ENCODE measurements around the gene RANBP1. TPM values are rescaled to one million over a fixed set of nuclear protein-coding genes. Genes with fewer than 3 reads are reported as not detected.

The RANBP1 gene
- polyA plus RNA-seq, 2 of the 4 experiments (the other 2 are of a cell fraction), result 239 to 338 TPM

- ATAC-seq (no peak), DNase-seq (ENCODE audit: low read depth in 1 of 2, low spot score in 1 of 2) (no peak), FAIRE-seq (no peak)
- no peak overlapping the region for H3K4me3 ChIP-seq
- H3K27ac ChIP-seq, result no peak overlapping the region
- 45% methylated on average over 1 of the region's 7 CpGs for WGBS (ENCODE audit: missing lambda C conversion rate)
- ChIA-PET POLR2A (no interaction called here), CTCF (interaction anchor here (1.4 to 2.4 kb wide), 4 partner anchors 10 to 145 kb away, joined by 4 to 11 read pairs (median 8); no protein-coding TSS in a partner anchor)
- TF ChIP-seq CEBPB (IDR thresholded peaks at IDR 0.05) (no peak), JUN (IDR thresholded peaks at IDR 0.05) (no peak), GATA3 (IDR thresholded peaks at IDR 0.05; ENCODE audit: borderline replicate concordance) (no peak), EHMT2 (IDR thresholded peaks at IDR 0.05; ENCODE audit: low read depth) (no peak)
- TF ChIP-seq, protein P1, sequence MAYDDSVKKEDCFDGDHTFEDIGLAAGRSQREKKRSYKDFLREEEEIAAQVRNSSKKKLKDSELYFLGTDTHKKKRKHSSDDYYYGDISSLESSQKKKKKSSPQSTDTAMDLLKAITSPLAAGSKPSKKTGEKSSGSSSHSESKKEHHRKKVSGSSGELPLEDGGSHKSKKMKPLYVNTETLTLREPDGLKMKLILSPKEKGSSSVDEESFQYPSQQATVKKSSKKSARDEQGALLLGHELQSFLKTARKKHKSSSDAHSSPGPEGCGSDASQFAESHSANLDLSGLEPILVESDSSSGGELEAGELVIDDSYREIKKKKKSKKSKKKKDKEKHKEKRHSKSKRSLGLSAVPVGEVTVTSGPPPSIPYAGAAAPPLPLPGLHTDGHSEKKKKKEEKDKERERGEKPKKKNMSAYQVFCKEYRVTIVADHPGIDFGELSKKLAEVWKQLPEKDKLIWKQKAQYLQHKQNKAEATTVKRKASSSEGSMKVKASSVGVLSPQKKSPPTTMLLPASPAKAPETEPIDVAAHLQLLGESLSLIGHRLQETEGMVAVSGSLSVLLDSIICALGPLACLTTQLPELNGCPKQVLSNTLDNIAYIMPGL (CRISPR knock-in tag; IDR thresholded peaks at IDR 0.05; ENCODE audit: borderline replicate concordance), result no peak
- TF ChIP-seq, protein P2, sequence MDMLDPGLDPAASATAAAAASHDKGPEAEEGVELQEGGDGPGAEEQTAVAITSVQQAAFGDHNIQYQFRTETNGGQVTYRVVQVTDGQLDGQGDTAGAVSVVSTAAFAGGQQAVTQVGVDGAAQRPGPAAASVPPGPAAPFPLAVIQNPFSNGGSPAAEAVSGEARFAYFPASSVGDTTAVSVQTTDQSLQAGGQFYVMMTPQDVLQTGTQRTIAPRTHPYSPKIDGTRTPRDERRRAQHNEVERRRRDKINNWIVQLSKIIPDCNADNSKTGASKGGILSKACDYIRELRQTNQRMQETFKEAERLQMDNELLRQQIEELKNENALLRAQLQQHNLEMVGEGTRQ (IDR thresholded peaks at IDR 0.05), result no peak
- H3K9me3 ChIP-seq, result no peaks in the 10 kb centered on the region
- peaks cover 8% of the 10 kb centered on the region; the same call in 1 of the 3 replicates for H3K4me1 ChIP-seq
- H3K4me2 ChIP-seq, result no peak overlapping the region
Observed at GRCh38 chr22:20111689-20112622, 3.9 kb upstream of the RANBP1 start.

DNA sequence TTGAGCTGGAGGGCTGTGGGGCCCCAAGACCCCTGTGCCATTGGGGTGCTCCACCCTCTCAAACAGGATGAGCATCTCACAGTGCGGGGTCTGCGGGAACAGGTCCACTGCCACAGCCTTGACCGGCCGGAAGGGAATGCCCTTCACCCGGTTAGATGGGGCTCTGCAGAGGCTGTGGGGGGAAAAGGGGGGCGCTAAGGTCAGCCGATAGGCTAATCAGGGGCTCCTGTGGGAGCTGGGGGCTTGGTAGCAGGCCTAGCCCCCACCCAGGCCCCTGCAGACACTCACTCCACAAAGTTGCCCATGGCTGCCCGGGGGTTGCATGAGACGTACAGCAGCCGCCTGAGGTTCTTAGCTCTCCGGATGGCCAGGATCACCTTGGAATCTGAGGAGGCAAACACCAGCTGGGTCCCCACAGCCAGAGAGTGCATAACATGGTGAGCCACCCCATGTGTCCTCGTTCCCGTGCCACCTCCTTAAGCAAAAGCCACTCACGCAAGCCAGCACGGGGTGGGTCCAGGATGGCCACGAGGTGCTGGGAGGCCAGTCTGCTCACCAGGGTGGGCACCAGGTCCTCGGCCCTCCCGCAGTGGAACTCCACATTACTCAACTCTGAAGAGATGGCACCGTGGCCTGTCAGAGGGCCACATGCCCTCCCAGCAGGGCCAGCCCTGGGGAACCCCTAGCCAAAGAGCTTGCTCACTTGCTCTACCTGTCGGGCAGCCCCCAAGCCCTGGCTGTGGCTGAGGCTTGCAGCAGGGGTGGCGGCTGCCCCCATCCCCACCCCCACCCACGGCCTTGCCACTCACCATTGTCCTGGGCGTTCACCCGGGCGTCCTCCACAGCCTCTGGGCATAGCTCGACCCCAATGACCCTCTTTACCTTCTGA is 3.0 kb upstream of the RANBP1 start:
- Histone ChIP-seq H3K9me3 (no peaks in the 10 kb centered on the region), H3K27ac (no peak overlapping the region), H3K4me1 (peaks cover 8% of the 10 kb centered on the region; the same call in 1 of the 3 replicates), H3K4me2 (no peak overlapping the region), H3K4me3 (no peak overlapping the region)
- no peak for ATAC-seq
- ChIA-PET POLR2A (no interaction called here), CTCF (interaction anchor here (1.3 kb wide), 1 partner anchor 126 kb away, joined by 3 read pairs; no protein-coding TSS in a partner anchor)
- DNase-seq (ENCODE audit: low read depth in 1 of 2, low spot score in 1 of 2), result no peak
- WGBS (ENCODE audit: missing lambda C conversion rate), result 100% methylated on average over 2 of the region's 26 CpGs
- FAIRE-seq, result no peak
- TF ChIP-seq CBX8 (IDR thresholded peaks at IDR 0.05) (no peak), ESRRA (IDR thresholded peaks at IDR 0.05; ENCODE audit: borderline replicate concordance, low read length) (no peak), KDM1A (IDR thresholded peaks at IDR 0.05; ENCODE audit: low read depth) (no peak), FOSL2 (IDR thresholded peaks at IDR 0.05) (no peak), FOSL2 (CRISPR knock-in tag; IDR thresholded peaks at IDR 0.05) (no peak), JUN (IDR thresholded peaks at IDR 0.05) (no peak), BHLHE40 (IDR thresholded peaks at IDR 0.05; ENCODE audit: low read depth, low read length) (no peak), JUNB (IDR thresholded peaks at IDR 0.05) (no peak), HOXB5 (CRISPR knock-in tag; IDR thresholded peaks at IDR 0.05) (no peak), RARB (CRISPR knock-in tag; IDR thresholded peaks at IDR 0.05) (no peak), NR3C1 (IDR thresholded peaks at IDR 0.05) (no peak), CBX2 (IDR thresholded peaks at IDR 0.05; ENCODE audit: borderline replicate concordance, low read depth) (no peak), ZFP36 (IDR thresholded peaks at IDR 0.05; ENCODE audit: borderline replicate concordance, partially characterized antibody) (no peak)
- TF ChIP-seq, protein P3, sequence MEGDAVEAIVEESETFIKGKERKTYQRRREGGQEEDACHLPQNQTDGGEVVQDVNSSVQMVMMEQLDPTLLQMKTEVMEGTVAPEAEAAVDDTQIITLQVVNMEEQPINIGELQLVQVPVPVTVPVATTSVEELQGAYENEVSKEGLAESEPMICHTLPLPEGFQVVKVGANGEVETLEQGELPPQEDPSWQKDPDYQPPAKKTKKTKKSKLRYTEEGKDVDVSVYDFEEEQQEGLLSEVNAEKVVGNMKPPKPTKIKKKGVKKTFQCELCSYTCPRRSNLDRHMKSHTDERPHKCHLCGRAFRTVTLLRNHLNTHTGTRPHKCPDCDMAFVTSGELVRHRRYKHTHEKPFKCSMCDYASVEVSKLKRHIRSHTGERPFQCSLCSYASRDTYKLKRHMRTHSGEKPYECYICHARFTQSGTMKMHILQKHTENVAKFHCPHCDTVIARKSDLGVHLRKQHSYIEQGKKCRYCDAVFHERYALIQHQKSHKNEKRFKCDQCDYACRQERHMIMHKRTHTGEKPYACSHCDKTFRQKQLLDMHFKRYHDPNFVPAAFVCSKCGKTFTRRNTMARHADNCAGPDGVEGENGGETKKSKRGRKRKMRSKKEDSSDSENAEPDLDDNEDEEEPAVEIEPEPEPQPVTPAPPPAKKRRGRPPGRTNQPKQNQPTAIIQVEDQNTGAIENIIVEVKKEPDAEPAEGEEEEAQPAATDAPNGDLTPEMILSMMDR (IDR thresholded peaks at IDR 0.05), result no peak
- TF ChIP-seq, protein P4, sequence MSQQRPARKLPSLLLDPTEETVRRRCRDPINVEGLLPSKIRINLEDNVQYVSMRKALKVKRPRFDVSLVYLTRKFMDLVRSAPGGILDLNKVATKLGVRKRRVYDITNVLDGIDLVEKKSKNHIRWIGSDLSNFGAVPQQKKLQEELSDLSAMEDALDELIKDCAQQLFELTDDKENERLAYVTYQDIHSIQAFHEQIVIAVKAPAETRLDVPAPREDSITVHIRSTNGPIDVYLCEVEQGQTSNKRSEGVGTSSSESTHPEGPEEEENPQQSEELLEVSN (IDR thresholded peaks at IDR 0.05; ENCODE audit: borderline replicate concordance, low read depth), result no peak
- TF ChIP-seq, protein P2 (IDR thresholded peaks at IDR 0.05), result no peak
- TF ChIP-seq, protein P5, sequence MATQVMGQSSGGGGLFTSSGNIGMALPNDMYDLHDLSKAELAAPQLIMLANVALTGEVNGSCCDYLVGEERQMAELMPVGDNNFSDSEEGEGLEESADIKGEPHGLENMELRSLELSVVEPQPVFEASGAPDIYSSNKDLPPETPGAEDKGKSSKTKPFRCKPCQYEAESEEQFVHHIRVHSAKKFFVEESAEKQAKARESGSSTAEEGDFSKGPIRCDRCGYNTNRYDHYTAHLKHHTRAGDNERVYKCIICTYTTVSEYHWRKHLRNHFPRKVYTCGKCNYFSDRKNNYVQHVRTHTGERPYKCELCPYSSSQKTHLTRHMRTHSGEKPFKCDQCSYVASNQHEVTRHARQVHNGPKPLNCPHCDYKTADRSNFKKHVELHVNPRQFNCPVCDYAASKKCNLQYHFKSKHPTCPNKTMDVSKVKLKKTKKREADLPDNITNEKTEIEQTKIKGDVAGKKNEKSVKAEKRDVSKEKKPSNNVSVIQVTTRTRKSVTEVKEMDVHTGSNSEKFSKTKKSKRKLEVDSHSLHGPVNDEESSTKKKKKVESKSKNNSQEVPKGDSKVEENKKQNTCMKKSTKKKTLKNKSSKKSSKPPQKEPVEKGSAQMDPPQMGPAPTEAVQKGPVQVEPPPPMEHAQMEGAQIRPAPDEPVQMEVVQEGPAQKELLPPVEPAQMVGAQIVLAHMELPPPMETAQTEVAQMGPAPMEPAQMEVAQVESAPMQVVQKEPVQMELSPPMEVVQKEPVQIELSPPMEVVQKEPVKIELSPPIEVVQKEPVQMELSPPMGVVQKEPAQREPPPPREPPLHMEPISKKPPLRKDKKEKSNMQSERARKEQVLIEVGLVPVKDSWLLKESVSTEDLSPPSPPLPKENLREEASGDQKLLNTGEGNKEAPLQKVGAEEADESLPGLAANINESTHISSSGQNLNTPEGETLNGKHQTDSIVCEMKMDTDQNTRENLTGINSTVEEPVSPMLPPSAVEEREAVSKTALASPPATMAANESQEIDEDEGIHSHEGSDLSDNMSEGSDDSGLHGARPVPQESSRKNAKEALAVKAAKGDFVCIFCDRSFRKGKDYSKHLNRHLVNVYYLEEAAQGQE (IDR thresholded peaks at IDR 0.05), result no peak
